Gastroesophageal sphincter (tissue), 3 donors: ENCODE results near the gene ATP11B.

Experiments used
- EP300 ChIP-seq: sonication (generic); formaldehyde crosslinking; IDR thresholded peaks from one replicate; pipeline ENCODE4 v1.6.1; 2017; ENCODE audit warnings: antibody characterized with exemption, mild to moderate bottlenecking
- POLR2A ChIP-seq, 2 donors: fragments of 450-650 bp; IDR thresholded peaks; one replicate each; pipeline ENCODE4 v1.6.1; 2017; ENCODE audit warnings: antibody characterized with exemption in 2 of 2, mild to moderate bottlenecking in 2 of 2, moderate library complexity in 1 of 2
- POLR2AphosphoS5 ChIP-seq: sonication (generic); formaldehyde crosslinking; IDR thresholded peaks from one replicate; pipeline ENCODE4 v1.6.1; 2017; ENCODE audit warnings: antibody characterized with exemption
- TF ChIP-seq, protein P1 (sequence below), 4 experiments: fragments of 200-600 bp in 2 of 4; fragments of 450-650 bp in 2 of 4; sonication (generic) in 1 of 4; IDR thresholded peaks; one replicate each; pipeline ENCODE4 v1.5.1; 2017 to 2019; ENCODE audit warnings: antibody characterized with exemption in 4 of 4, mild to moderate bottlenecking in 2 of 4, moderate library complexity in 2 of 4

- TF ChIP-seq, protein P1, sequence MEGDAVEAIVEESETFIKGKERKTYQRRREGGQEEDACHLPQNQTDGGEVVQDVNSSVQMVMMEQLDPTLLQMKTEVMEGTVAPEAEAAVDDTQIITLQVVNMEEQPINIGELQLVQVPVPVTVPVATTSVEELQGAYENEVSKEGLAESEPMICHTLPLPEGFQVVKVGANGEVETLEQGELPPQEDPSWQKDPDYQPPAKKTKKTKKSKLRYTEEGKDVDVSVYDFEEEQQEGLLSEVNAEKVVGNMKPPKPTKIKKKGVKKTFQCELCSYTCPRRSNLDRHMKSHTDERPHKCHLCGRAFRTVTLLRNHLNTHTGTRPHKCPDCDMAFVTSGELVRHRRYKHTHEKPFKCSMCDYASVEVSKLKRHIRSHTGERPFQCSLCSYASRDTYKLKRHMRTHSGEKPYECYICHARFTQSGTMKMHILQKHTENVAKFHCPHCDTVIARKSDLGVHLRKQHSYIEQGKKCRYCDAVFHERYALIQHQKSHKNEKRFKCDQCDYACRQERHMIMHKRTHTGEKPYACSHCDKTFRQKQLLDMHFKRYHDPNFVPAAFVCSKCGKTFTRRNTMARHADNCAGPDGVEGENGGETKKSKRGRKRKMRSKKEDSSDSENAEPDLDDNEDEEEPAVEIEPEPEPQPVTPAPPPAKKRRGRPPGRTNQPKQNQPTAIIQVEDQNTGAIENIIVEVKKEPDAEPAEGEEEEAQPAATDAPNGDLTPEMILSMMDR (IDR thresholded peaks at IDR 0.05): no peak
- TF ChIP-seq POLR2A (IDR thresholded peaks at IDR 0.05) (no peak), EP300 (no peak), POLR2AphosphoS5 (no peak)
Observed at GRCh38 chr3:182917134-182917533, 123.8 kb downstream of the ATP11B start.
